Endothelial cell of umbilical vein (primary cell): ENCODE measurements around the gene AHSA1.

Source experiments
- EZH2 ChIP-seq: IDR thresholded peaks from 2 replicates; pipeline ENCODE4 v1.6.1; 2012; ENCODE audit warnings: borderline replicate concordance, low read depth, mild to moderate bottlenecking, moderate library complexity, low read length, inconsistent platforms; ENCODE audit not compliant: severe bottlenecking
- MYC ChIP-seq: IDR thresholded peaks from one replicate; pipeline ENCODE4 v1.6.1; 2011; ENCODE audit warnings: mild to moderate bottlenecking, low read depth, low read length
- POLR2A ChIP-seq: IDR thresholded peaks from 2 replicates; pipeline ENCODE4 v1.6.1; 2012; ENCODE audit warnings: low read depth, mild to moderate bottlenecking, control low read depth, low read length
- POLR2AphosphoS5 ChIP-seq: IDR thresholded peaks from 2 replicates; pipeline ENCODE4 v1.6.1; 2012; ENCODE audit warnings: low read depth, mild to moderate bottlenecking, control low read depth, low read length, moderate library complexity; ENCODE audit not compliant: insufficient read depth
- TF ChIP-seq, protein P1 (sequence below), 2 donors: IDR thresholded peaks; 1 replicate in 1 of 2; 2 replicates in 1 of 2; pipeline ENCODE4 v1.5.1; 2011; ENCODE audit warnings: low read length in 2 of 2, mild to moderate bottlenecking in 2 of 2, moderate library complexity in 2 of 2, control low read depth in 1 of 2, inconsistent platforms in 1 of 2, low read depth in 1 of 2; ENCODE audit not compliant: insufficient read depth in 1 of 2; ENCODE audit errors: extremely low read depth in 1 of 2

DNA sequence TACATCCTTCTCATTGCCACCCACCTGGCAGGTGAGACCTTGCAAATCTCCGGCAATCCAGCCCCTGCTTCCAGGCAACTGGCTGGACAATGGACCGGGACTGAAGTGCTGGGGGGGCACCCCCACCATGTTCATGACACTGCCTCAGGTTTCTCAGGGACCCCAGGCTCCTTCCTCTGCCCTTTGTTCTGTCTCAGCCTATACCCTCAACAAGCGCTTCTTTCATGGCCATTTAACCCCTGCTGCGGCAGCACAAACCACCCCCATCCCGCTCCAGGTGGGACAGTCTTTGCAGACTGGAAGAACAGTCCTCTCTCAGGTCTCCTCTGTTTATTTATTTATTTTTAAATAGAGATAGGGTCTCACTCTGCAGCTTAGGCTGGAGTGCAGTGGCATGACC is 33.2 kb downstream of the AHSA1 start:
- TF ChIP-seq EZH2: no peak
- TF ChIP-seq POLR2A: no peak
- TF ChIP-seq MYC: no peak
- TF ChIP-seq, protein P1, sequence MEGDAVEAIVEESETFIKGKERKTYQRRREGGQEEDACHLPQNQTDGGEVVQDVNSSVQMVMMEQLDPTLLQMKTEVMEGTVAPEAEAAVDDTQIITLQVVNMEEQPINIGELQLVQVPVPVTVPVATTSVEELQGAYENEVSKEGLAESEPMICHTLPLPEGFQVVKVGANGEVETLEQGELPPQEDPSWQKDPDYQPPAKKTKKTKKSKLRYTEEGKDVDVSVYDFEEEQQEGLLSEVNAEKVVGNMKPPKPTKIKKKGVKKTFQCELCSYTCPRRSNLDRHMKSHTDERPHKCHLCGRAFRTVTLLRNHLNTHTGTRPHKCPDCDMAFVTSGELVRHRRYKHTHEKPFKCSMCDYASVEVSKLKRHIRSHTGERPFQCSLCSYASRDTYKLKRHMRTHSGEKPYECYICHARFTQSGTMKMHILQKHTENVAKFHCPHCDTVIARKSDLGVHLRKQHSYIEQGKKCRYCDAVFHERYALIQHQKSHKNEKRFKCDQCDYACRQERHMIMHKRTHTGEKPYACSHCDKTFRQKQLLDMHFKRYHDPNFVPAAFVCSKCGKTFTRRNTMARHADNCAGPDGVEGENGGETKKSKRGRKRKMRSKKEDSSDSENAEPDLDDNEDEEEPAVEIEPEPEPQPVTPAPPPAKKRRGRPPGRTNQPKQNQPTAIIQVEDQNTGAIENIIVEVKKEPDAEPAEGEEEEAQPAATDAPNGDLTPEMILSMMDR (IDR thresholded peaks at IDR 0.05; ENCODE audit: extremely low read depth in 1 of 2, insufficient read depth in 1 of 2, low read depth in 1 of 2, low read length in 2 of 2): no peak
- TF ChIP-seq POLR2AphosphoS5: no peak
